Upper lobe of left lung (tissue), 4 donors: ENCODE results near the gene KCNJ18.
"Not testable (repeated sequence)": the region's sequence is repeated elsewhere in the genome, so short reads cannot be mapped to it uniquely, and the experiment has no call there.

ENCODE experiments used
- POLR2AphosphoS5 ChIP-seq, 2 donors: sonication (generic); formaldehyde crosslinking; IDR thresholded peaks; one replicate each; pipeline ENCODE4 v1.5.1; 2017; ENCODE audit warnings: antibody characterized with exemption in 2 of 2
- TF ChIP-seq, protein P1 (sequence below), 6 experiments: fragments of 450-650 bp in 4 of 6; fragments of 200-600 bp in 2 of 6; sonication (generic) in 2 of 6; IDR thresholded peaks; one replicate each; pipeline ENCODE4 v1.5.1; 2016 to 2019; ENCODE audit warnings: antibody characterized with exemption in 6 of 6

- TF ChIP-seq, protein P1, sequence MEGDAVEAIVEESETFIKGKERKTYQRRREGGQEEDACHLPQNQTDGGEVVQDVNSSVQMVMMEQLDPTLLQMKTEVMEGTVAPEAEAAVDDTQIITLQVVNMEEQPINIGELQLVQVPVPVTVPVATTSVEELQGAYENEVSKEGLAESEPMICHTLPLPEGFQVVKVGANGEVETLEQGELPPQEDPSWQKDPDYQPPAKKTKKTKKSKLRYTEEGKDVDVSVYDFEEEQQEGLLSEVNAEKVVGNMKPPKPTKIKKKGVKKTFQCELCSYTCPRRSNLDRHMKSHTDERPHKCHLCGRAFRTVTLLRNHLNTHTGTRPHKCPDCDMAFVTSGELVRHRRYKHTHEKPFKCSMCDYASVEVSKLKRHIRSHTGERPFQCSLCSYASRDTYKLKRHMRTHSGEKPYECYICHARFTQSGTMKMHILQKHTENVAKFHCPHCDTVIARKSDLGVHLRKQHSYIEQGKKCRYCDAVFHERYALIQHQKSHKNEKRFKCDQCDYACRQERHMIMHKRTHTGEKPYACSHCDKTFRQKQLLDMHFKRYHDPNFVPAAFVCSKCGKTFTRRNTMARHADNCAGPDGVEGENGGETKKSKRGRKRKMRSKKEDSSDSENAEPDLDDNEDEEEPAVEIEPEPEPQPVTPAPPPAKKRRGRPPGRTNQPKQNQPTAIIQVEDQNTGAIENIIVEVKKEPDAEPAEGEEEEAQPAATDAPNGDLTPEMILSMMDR (IDR thresholded peaks at IDR 0.05) = not testable (repeated sequence)
- not testable (repeated sequence) for TF ChIP-seq POLR2AphosphoS5 (IDR thresholded peaks at IDR 0.05)
Observed at GRCh38 chr17:21691481-21691880, 842 bp upstream of the KCNJ18 start.
